Fibroblast of lung (primary cell): ENCODE results near the gene TRIM73.
"Not testable (repeated sequence)": the region's sequence is repeated elsewhere in the genome, so short reads cannot be mapped to it uniquely, and the experiment has no call there.

Source experiments
- CTCF ChIP-seq, 2 donors: IDR thresholded peaks in 1 of 2; conservative IDR thresholded peaks in 1 of 2; 1 replicate in 1 of 2; 2 replicates in 1 of 2; pipeline ENCODE4 v1.5.1; 2011 to 2012; ENCODE audit warnings: low read length in 2 of 2, control low read depth in 1 of 2, inconsistent platforms in 1 of 2, low read depth in 1 of 2, mild to moderate bottlenecking in 1 of 2
- EZH2 ChIP-seq: IDR thresholded peaks from 2 replicates; pipeline ENCODE4 v1.5.1; 2012; ENCODE audit warnings: low read length, control low read depth, mild to moderate bottlenecking; ENCODE audit errors: missing control alignments

GRCh38 chr7:75359542-75359848 lies 35.9 kb upstream of the TRIM73 start:
- TF ChIP-seq CTCF (conservative IDR thresholded peaks at IDR 0.05 in 1 of 2, IDR thresholded peaks at IDR 0.05 in 1 of 2; ENCODE audit: low read depth in 1 of 2, low read length in 2 of 2); EZH2: not testable (repeated sequence)
